G401 (cell line): Measurements from ENCODE around the gene SH3RF3. TPM values are rescaled to one million over a fixed set of nuclear protein-coding genes. Genes with fewer than 3 reads are reported as not detected.

Experiments
- DNase-seq: peaks from one replicate; pipeline ENCODE4 v3.0.0-alpha.2; 2015; ENCODE audit warnings: low spot score
- in situ Hi-C: cut with HindIII; loops from 2 replicates; pipeline ENCODE4 v1.10.0; 2016; ENCODE audit warnings: low sequenced_read_pairs, mixed read lengths
- total RNA-seq: library from RNA; depleted of rRNA; stranded (reverse); fragments of >200 nt; shearing (Covaris generic); gene quantifications from 2 replicates; pipeline ENCODE4 v1.2.3, GENCODE V29; 2014

Gene SH3RF3
- total RNA-seq, 1 experiment from 2014 or later = not detected

DNA sequence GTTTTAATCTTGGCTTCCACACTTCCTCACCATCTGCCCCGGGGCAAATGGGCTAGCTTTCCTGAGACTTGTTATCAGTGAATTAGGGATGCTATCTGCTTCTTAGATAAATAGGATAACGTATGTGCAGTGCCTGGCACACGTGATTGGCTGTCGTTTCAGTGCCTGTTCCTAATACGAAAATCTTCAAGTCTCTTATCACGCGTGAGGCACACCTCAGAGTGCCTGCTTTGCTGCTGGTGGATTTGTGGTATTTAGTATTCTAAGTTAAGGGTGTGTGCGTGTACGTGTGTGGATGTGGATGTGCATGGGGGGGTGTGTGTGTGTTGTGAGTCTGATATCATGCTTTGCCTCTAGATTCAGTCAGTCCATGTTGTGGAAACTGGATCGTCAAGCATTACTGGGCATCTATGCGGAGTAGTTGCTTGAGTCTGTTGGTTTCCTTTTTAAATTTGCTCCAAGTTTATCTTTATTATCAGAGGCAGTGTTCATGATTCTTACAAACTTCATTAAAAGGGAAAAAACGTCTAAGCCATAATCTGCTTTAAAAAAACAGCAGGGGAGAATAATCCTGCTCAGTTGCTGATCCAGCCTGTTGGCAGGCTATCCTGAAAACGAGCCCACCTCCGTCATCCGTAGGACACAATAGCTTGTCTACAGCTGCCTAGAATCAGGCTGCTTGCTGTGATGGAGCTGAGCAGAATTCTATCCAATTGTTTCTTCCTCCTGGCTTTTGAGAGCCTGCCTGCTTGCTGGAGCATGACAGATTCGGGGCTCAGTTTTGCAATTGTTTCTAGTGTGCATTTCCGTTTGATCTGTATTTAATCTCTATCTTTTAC is 6.6 kb downstream of the SH3RF3 start:
- in situ Hi-C loops = no loop called here
- DNase-seq = peak; percentile 40

DNA sequence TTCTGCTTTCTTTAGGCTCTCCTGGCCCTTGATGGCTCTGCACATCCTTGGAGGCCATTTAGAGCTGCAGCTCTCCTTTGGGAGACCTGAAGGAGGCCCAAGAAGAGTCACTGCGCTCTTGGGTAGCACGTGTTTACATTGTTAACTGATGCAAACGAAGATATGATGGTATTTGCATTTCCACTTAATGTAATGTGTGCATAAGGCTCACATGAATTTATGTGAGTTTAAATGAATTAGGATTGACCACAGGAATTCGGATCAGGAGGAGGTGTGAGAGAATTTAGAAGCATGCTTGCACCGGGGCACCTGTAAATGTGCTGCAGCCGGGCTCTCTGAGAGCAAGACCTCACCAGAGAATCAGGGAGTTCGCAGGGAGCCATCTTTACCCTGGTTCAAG is 7.5 kb downstream of the SH3RF3 start:
- in situ Hi-C loops = no loop called here
- DNase-seq = no peak

- in situ Hi-C loops = no loop called here
Observed at GRCh38 chr2:109137616-109138015, 8.6 kb downstream of the SH3RF3 start.

GRCh38 chr2:109138449-109138848 is 9.4 kb downstream of the SH3RF3 start:
- no peak for DNase-seq
- in situ Hi-C loops = no loop called here

More at GRCh38 chr2:109137616-109138015, 8.6 kb downstream of the SH3RF3 start:
- no peak for DNase-seq

- in situ Hi-C loops = no loop called here
- DNase-seq = no peak
Observed at GRCh38 chr2:109139002-109139401, 10.0 kb downstream of the SH3RF3 start.

DNA sequence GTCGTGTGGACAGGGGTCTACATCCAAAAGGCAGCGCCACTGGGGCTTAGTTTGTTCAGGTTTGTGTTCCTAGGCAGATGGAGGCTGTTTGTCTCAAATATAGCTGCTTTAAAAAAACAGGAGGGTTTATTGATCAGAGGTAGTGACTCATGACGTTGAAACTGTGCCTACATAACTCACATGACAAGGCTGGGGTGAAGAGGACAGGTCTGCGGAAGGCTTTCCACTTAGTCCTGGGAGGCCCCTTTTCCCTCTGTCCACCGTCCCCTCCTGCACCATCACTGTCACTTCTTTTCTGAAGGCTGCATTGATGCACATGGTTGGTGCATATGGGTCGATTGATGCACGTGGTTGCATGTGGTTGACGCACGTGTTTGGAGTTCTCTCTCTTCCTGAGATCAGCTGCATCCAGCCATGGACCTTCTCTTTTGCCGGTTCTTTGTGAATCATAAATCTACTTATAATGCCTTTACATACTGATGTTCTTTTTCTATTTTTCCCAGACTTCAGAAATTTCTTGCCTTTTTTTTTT is 10.9 kb downstream of the SH3RF3 start:
- no peak for DNase-seq
- in situ Hi-C loops = no loop called here

DNA sequence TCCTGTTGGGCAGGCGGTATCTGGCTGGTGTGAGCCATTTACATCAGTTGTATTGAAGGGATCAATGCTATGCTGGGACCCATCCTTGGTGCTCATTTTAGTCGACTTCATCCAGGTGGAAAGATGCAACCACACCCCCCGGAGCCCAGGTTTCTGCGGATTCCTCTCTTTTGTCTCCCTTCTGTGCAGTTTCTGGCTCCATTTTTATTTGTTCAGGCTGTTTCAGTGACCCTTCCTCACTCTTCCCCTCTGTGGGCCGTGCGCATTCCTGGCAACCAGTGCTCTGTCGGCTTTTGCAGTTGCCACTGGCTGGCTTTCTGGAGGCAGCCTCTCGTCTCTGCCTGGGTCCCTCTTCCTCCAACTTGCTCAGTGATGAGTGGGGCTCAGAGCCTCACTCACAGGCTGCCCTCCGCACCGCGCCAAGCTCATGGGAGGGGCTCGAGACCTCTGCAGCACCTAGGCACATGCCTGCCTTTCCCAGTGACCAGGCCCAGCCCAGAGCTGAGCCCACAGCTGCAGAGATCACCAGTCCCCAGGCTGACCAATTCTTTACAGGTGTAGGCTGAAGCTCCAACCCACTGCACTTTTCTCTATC is 12.1 kb downstream of the SH3RF3 start:
- in situ Hi-C loops = no loop called here
- no peak for DNase-seq

- in situ Hi-C loops = no loop called here
- no peak for DNase-seq
Observed at GRCh38 chr2:109141727-109142283, 12.8 kb downstream of the SH3RF3 start.

DNA sequence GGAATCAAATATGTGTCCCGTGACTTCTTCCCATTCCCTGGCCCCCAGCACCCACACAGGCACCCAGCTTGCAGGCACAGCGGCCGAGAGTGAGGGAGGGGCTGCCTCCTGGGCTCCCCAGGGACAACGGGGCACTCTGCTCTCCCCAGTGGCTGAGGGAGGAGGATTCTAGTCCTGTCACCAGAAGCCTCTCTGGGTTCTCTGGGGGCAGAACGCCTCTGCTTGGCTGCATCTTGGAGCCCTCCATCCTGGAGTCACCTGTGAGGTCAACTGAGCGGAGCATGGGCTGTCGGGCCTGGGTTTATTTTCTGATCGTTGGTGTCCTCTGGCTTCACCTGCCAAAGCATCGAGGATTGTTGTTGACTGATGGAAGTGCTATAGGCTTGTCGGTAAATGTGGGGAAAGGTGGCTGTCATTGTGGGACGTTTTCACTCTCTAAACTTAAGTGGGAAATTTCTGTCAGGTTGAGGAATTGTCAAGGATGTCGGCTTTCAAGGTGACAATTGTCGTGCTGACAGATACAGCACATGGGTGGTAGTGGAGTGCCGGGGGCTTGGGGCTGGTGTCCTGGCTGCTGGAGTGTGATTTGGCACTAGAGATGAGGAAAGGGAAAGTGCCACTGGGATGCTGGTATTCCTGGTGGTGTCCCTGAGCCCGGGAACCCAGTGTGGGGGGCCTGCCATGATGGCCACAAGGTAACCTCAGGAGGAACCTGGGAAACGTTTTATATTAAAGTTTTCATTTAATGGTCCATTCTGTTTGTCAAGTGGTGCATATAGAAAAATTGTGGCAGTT is 13.6 kb downstream of the SH3RF3 start:
- no peak for DNase-seq
- in situ Hi-C loops = no loop called here

DNA sequence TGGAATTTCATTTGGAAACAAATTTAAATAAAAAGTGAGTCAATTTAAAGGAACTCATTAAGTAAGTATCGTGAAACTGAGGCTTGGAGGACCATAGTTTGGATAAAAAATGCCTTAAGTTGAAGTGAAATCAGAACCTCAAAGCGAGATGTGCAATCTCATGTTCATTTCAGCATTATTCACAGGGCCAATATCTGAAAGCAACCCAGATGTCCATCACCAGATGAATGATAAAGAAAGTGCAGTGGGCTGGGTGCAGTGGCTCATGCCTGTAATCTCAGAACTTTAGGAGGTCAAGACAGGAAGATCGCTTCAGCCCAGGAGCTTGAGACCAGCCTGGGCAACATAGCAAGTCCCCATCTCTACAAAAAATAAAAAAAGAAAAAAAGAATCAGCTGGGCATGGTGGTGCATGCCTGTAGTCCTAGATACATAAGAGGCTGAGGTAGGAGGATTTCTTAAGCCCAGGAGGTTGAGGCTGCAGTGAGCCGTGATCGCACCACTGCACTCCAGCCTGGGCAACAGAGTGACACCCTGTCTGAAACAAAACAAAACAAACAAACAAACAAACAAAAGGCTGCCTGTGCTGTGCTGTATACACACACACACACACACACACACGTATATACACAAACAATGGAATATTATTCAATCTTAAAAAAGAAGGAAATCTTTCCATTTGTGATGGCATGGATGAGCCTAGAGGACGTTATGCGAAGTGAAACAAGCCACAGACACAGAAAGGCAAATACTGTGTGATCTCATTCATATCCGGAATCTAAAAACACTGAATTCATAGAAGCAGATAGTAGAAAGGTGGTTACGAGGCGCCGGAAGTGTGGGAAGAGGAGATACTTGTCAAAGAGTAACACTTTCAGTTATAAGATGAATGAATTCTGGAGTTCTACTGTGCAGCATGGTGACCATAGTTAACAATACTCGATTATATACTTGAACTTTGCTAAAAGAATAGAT is 14.5 kb downstream of the SH3RF3 start:
- in situ Hi-C loops = no loop called here
- DNase-seq = no peak

DNA sequence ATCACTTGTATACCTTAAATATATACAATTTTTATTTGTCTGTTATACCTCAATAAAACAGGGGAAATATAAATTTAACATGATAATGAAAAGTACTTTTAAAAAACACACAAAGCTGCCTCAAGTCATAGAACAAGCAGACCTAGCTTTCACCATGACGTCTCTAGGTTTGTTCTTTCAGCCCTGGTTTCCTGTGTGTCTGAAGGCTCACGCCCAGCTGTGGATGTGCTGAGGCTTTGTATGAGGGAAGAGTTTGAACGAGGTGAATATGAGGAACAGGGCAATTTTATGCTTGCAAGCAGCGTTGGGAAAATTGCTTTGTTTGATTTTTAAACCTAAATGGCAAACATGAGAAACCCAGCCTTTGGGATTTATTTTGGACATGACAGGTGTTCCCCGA is 15.3 kb downstream of the SH3RF3 start:
- in situ Hi-C loops = no loop called here
- DNase-seq = no peak

- no peak for DNase-seq
- in situ Hi-C loops = no loop called here
Observed at GRCh38 chr2:109144721-109145120, 15.7 kb downstream of the SH3RF3 start.

GRCh38 chr2:109145286-109145685 is 16.3 kb downstream of the SH3RF3 start:
- in situ Hi-C loops = no loop called here
- DNase-seq = no peak

GRCh38 chr2:109147405-109147804 is 18.4 kb downstream of the SH3RF3 start:
- in situ Hi-C loops = no loop called here
- no peak for DNase-seq

DNA sequence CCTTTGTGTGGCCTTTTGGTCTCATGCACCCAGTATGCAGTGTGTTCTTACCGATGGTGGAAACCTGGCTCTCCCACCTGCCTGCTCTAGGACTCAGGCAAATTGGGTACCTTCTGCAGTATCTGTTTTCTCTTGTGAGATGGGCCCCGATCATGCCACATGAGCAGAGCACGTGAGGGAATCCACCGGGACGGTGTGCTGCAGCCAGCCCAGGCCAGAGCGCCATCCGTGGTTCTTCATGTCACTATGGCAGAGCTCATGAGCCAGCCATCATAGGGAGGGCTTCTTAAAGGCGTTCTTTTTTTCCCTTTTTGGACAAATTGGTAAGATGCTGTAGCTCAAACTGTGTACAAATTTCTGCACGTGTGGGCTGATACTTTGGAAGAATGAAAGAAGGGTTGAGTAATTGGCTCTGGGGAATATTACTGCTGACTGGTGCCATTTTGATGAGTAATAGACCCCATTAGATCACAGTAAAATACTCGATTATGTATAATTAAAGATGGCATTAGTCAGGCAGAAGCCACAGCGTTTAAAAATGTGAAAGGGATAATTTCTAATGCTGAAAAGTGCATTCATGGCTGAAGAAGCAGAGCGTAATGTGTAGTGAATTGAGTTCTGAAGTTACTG is 19.2 kb downstream of the SH3RF3 start:
- no peak for DNase-seq
- in situ Hi-C loops = no loop called here

GRCh38 chr2:109148991-109149645 is 20.1 kb downstream of the SH3RF3 start:
- in situ Hi-C loops = no loop called here
- DNase-seq = no peak

DNA sequence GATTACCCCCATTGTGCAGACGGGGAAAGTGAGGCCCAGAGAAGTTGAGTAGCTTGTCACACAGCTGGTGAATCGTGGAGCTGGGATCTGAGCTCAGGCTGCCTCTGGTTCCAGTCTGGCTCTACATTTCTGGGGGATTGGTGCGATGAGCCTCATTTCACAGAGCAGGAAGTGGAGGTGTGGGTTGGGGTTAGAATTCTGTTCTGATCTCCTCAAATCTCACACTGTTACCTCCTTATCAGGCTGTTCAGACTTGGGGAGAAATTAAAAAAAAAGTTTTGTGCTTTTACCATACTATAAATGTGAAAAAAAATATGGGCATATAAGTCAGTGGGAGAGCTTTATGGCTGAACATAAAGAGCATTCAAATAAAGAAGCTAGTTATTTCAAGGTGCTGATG is 21.6 kb downstream of the SH3RF3 start:
- in situ Hi-C loops = no loop called here
- DNase-seq = no peak

- DNase-seq = no peak
- in situ Hi-C loops = no loop called here
Observed at GRCh38 chr2:109151519-109151918, 22.5 kb downstream of the SH3RF3 start.
